NCI-H1092 (cell line): ENCODE results near the gene FAM180A.

ENCODE experiments used
- DNase-seq: peaks from one replicate; lab custom pipeline; 2025; lab: John Stamatoyannopoulos, UW

FAM180A gene

DNA sequence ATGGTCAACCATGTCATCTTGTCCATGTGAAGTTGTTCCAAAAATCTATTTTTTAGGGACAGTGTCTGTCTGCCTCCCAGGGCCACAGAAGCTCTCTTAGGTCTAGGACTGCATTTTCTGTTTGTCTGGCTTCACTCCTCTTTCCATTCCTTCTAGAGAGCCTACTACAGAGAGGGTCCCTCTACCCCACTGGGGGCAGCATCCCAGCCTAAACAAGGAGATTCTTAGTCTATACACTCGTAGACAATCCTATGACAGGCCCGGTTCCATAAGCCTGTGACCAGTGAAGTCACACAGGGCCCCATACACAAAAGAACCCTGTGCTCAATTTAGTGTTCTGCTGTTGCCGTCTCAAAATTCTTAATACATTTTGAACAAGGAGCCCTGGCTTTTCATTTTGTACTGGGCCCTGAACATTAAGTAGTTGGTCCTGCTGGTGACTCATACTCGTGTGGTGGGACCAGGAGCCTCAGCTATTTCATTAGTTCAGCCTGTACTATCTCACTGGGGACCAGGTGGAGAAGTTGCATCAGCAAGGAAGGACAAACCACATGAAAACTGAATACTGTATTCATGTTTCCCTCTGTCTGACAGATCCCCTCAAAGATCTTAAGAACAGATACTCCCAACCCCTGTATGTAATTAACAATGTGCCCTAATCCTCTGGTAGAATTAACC is 23.5 kb upstream of the FAM180A start:
- no peak for DNase-seq

DNA sequence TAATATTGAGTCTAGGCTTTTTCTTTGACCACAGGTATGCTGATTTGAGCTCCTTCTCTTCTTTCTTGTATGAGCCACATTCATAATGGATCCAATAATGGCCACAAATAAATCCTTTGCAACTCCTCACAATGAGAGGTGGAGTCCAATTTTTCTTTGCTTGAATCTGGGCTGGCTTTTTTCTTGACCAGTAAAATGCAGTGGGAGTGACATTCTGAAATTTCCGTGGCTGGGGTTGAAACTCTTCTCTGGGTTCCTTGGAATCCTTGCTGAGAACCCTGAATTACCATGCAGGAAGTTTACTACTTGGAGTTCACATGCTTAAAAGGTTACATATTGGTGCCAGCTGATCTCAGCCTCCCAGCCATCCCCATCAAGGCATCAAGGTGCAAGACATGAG is 22.4 kb upstream of the FAM180A start:
- DNase-seq, result no peak

DNA sequence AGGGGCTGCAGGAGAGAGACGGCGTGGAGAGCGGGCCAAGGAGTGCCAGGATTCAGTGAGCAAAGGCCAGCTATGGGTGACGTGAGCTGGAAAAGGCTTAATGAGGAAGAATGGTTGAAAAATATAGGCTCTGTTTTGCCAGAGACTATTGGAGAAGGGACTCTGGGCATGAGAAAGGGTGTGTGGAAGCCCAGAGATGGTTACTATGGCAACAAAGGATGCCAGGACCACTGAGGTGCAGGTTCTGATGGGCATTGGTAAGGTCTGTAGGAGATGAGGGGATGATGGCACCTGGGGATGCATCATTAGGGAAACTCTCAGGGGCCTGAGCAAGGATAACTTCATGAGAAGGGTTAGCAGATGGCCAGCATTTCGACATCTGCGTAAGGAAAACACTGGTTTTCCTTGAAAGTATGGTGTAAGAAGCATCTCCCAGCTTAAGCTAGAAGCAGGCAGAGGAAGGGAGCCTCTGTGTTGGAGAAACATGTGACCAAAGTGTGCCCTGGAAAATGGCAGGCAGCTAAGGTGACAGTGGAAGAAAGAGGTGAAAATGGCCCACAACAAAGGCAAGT is 21.6 kb upstream of the FAM180A start:
- no peak for DNase-seq

DNA sequence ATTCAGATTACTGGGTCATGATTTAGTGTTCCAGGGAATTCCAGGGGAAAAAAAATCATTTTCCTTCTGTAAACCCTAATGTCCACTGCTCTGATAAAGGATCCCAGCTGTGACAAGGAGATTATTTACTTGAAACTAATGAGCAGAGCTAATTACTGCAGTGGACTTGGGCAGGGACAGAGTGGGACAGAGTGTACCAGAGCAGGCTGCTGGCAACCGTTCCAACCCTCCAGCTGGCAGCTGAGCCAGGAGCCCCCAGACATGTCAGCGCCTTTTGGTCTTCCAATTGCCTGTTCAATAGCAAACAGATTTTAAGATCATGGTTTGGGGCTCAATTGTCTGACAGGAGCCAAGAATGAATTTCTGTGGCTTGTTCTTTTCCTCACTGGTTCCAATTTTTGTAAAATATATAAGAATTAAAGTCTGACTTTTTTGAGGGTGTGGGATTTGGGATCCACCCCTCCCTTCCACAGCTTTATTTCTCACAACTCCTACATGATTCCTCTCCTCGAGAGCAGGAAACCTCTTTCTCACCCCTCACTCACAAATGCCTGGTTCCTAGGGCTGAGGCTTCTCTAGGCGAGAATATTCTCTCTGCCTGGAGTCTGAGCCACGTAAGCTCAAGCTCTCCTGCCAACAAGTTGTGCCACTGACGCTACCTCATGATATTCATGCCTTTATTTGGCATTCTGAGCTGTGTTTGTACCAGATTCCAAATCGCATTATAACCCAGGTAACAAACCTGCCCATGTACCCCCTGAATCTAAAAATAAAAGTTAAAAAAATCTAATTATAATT is 20.6 kb upstream of the FAM180A start:
- DNase-seq, result no peak

DNA sequence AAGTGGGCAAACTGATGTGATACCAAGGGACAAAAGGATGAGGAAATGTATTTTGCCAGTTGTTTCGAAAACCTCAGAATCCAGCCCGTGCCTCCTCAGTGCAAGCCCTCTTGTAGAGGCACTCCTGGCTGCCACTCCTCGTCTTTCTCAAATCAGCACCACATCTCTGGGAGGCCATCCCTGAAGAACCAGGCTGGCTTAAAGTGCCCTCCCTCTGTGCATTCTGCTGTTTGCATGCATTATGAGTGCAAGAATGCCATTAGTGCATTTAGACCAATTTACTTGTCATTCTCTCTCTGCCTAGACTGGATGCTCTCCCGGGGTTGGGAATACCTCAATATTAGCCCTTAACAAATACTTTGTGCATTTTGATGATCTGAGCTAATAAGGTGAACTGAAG is 19.9 kb upstream of the FAM180A start:
- DNase-seq, result no peak

DNA sequence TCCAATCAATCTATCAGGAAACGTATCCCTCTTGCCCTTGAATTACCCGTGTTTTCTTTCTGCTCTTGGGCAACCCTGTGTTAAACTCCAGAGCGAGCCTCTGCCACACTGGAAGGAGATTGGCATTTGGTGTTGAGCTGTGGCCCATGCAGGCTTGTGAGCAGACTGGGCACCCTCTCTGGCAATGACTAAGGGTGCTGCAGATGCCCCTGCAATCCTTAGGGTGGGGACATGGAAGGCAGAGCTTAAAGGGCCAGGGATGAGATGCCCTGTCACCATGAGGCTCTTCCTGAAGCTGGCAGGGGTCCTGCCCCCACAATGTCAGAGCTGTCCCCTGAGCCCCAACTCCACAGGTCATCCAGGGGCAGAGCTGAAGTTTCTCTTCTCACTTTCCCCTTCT is 19.5 kb upstream of the FAM180A start:
- no peak for DNase-seq

DNA sequence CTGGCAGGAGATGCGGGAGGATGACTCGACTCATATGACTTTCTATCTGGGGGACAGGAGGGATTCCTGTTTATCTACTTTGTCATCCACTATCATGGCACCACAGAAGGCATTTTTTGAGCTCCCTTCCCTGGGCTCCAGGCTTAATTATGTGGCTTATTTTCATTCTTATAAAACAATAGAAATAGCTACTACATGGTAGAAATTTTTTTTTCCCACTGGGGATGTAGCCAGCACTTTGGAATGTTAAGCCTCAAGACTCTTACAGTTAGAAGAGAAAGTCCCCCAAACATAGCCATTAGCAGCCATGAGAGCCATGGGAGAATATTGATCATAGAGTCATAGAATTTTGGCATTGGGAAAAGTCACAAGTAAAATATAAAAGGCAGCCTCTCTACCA is 14.6 kb upstream of the FAM180A start:
- no peak for DNase-seq

DNA sequence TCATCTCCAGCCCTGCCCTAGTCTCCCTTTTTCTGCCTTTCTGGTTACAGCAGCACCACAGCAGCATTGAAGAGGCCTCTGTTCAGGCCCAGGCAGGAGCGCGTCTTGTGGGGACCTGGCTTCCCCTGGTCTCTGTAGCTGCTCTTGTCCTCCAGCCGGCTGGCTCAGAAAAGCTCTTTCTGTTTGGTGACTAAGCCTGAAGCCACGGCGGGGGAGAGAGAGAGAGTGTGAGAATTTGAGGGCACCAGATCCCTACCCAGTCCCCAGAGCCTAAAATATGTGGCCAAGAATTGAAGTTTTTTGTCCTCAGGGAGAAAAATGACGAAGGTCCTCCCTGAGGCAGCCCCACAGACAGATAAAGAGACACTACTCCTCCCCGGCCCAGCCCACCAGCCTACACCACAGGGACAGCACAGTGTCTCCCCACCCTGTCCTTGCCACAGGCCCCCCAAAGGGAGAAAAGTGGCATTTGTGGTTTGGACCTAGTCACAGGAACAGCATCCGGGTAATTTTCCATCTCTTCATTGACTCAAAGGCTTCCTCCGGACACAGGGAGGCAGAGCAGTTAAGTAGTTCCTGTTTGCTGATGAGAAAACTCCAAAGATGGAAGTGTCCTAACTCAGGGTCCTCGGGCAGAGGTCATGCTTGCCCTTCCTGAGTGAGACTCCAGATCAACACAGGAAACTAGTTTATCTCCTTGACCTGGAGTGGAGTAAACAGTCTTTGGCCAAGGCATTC is 13.3 kb upstream of the FAM180A start:
- no peak for DNase-seq

DNA sequence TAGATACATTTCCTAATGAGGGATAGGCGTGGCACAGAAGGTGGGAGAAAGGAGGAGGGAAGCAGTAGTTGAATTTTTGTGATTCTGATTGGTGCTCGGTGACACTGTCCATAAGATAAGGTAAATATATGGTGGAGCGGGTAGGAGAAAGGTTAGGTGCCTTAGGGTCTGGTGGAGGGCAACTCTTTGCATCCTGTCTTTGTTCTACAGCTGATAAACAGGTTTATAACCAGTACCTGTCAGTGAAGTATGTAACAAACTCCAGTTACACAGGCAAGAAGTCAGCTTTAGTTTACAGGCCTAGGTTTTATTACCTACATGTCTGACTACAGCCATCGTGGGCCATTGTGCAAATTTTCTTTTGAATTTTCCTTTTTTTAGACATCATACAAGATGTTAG is 10.9 kb upstream of the FAM180A start:
- DNase-seq, result no peak

DNA sequence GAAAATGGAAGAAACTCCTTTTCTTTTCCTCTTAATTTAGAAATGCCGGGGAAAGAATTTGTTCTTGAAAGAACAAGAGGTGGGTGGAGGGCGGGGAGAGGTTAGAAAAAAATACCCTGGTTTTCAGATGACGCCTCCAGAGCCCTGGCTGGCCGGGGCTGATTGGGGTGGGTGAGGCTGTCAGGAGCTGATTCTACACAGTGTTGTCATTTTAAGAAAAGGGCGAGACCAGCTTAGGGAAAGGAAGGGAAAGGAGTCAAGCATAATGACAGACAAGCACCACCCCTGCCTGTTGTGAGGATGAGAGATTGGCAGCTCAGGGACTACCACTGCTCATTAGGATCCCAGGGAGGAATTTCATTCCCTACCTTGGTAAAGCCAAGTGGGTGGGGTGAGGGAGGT is 9.9 kb upstream of the FAM180A start:
- DNase-seq, result no peak

DNA sequence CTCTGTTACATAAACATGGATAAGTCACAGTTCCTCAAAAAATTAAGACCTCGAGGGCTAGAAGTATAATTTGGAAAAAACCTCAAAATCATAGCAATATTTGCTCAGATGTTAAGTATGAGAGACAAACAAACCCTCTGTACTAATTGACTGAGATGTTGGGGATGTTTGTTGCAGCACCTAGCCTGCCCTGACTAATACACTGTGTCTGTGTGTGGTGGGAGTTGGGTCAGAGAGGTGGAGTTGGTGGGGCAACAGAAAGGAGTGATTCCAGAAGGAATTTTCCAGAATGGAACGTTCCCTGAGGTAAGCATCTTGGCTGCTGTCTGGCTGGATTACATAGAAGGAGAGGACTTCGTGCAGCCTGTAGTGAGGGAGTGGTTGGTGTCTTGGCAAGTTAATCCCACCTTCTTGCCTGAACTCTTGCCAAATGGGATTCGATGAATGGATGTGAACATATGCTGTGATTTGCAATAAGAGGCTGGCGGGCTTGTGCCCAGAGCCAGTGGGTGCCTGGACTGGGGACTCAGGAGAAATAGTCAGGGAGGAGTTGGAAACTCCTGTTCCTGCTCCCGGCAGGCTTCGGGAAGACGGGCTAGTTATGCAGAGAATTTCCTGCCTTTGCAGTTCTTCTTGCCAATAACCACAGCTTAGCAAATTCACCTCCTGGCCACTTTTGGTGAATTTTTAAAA is 9.3 kb upstream of the FAM180A start:
- DNase-seq, result no peak

DNA sequence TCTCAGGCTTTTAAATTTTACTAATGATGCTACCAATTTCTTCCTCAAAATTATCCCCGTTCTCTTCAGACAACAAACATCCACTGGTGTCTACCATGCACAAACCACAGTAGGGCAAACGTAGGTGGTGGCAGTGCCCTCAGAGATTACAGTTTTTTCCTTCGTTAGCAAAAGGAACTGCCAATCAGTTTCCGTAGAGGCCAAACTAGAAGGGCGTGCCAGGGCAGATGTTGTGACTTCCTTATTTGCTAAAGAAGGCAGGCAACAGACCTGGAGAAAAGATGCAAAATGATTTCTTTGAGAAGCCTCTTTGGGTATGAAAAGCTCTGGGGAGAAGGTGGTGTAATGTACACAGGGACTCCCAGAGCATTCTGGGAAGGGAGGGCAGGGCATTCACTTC is 7.6 kb upstream of the FAM180A start:
- DNase-seq, result no peak

DNA sequence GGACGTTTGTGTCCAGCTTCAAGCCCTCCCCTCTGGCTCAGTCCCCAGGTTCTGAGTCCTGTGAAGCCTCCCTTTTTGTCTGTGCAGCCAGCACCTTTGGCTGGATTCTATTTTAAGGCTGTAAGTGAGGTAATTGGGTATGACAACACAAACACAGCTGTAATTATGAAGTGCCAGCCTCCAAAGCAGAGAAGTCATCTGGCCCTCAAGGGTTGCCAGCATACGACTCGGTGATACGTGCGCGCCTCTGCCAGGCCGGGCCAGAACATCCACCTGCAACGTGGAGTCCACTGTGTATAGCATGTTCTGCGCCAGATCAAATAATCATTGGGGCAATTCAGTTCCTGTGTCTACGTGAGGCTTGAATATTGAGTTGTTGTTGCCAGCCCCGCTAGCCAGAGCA is 6.7 kb upstream of the FAM180A start:
- peak; percentile 94 for DNase-seq

DNA sequence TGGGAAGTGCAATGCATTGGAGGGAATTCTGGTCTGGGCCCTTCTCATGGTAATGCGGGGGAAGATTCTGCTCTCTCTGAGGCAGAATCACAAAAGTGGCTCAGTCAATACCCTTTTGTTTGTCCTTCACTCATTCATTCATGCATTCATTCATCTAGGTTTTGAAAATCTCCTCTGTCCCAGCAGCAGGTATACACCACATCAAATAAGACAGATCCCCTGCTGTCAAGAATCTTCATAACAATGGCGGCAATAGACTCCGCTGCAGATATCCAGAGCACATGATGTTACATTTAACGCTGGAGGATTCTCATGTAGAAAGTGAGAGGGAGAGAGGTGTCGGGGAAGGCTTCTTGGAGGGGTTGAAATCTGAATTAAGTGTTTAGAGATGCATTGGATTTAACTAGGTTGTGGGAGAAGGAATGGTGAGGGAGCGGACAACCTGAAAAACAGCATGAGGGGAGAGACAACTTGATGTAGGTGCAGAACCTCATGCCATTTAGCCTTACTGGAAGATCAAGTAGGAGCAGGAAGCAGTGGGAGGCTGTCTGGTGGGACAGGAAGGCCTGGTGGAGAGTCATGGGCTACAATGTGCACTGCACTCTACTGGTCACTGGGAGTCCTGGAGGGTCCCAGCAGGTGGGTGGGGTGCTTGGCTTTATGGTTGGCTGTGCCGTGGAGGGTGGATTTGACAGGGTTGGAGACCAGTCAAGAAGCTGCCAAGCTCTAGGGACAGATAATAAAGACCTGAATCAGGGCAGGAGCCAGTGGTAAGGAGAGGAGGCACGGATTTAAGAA is 5.2 kb upstream of the FAM180A start:
- DNase-seq, result no peak

DNA sequence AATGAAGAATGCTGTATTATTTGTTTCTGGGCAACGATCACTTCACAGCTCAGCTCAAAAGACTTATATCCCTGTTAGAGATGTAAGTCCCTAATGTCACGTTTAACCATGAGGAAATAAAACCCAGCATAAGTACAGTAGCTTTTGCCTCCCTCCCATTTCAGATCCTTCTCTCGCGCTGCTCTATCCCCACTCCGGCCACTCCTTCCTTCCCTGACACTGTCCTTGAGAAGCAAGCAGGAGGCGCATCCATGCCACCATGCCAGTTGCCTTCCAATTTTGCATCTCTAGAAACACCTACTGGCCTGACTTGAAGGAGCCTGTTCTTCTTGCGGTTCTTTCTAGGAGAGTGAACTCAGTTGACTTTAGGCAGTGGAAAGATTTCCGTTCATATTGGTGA is 1.2 kb downstream of the FAM180A start:
- DNase-seq, result no peak

DNA sequence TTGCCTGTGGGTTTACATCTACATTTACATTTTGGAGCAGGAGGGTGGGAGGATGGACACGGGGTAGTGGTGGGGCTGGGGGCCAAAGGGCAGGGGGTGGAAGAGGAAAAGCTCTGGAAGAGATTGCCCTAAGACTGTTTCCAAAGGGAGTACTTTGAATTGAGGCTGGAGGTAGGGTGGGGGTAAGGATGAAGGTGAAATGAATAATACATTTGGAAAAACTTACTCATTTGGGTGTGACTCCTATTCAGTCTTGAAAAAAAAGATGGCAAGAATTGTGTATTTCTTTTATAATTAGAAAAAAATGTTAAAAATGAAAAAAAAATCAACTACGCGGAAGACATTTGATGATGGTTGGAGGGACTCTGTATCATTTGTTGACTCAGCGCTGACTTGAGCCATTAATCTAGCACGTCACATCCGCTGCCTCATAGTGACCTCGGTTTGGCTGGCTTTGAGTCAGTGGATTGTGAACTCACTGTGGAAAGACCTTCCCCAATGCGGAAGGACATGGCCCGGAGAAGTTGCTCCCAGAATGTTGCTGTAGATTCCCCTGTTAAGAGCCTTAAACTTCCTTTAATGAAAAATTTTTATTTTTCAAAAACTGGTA is 2.8 kb downstream of the FAM180A start:
- DNase-seq, result no peak

DNA sequence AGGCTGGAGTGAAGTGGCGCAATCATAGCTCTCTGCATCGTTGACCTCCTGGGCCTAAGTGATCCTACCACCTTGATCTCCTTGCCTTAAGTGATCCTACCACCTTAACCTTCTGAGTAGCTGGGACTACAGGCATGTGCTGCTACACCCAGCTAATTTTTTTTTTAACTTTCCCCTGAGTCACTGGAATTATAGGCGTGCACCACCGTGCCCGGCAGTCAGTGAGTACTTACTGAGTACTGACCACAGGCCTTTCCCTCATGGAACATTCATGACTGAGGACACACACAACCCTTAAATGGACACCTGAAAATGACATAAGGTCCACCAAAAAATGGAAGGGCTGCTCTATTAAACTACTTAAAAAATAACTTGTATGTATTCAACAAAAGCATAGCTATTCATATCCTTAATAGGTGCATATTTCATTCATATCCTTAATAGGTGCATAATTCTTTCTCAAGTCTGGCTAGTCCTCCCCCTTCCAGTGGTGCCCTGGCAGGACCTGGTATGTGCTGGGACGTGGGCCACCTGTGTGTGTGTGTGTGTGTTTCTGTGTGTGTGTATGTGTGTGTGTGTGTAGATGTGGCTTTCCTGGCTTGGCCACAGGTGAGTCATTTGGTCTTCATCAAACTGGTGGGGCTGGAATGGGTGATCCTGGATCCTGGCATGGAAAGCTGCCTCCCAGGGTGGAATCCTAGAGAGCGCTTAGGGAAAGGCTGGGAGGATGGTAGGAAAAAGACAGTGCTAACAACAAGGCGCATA is 3.5 kb downstream of the FAM180A start:
- no peak for DNase-seq

DNA sequence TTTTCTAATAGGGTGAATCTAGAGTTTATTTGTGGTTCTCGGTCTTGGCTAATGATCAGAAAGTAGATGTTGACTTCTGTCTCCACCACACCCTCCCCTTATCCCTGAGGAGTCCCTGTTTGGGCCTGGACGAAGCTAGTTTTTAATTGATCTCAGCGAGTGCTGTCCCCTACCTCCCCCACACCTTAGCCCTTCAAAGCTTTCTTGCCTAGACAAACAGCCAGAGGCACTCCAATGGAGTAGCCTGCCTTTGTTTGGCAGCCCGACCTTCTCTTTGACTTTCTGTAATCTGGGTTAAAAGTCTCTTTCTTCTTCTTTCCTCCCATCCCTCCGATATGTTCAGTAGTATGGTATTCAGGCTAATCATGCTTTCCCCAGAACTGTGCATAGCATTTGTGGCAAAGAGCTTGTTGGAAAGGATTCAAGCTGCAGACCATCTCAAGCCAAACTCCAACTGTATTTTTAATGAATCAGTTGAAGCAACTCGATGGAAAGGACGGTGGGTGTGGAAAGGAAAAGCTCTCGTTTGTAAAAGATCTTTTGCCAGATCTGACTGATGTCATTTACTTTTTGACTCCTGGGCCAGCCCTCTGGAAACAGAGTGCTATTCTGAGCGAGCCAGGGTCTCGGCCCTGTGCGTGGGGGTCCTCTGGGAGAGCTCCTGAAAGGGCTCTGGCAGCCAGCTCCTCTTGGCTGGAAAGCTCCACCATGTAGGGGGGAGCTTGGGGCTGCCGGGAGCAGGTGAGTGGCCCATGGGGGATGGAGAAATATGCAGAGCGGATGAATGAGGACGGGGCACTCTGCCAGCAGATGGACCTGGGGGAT is 4.5 kb downstream of the FAM180A start:
- DNase-seq, result peak; percentile 53

DNA sequence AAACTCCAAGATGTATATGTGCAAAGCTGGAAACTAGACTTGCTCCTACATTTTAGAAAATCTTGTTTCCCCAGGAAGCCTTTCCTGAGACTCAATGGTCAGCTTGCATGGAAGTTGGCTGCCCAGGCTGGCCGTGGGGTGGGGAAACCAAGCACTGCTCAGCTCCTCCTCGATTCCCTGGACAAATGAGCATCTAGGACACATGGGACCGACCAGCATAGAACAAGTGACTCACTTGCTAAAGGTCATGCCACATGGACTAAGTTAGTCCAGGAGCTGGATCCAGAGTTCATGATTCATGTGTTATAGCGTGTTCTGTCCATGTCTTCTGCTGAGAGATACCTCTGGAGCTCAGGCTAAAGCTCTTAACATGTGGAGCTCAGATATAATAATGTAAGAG is 6.2 kb downstream of the FAM180A start:
- no peak for DNase-seq
